Activated CD8-positive, alpha-beta T cell treated with anti-CD3 and anti-CD28 coated beads for 36 hours (primary cell): ENCODE results near the gene DBNL. TPM values are rescaled to one million over a fixed set of nuclear protein-coding genes. Genes with fewer than 3 reads are reported as not detected.

Source experiments
- ATAC-seq: fragments of 200-7000 bp; cut with Tn5 transposase; one replicate; pipeline ENCODE4 v1.10.0; 2021; ENCODE audit warnings: mild to moderate bottlenecking, moderate library complexity
- CTCF ChIA-PET: fragments of 350-600 bp; sonication (Branson Sonifier 250); formaldehyde crosslinking; loops from one replicate; lab custom pipeline; 2021; ENCODE audit warnings: antibody characterized with exemption; lab: Charles Lee
- POLR2A ChIA-PET: fragments of 350-600 bp; sonication (Branson Sonifier 250); formaldehyde crosslinking; loops from one replicate; lab custom pipeline; 2021; ENCODE audit warnings: antibody characterized with exemption; lab: Charles Lee
- DNase-seq: peaks from one replicate; pipeline ENCODE4 v3.0.0-alpha.2; 2020
- H3K27ac Mint-ChIP-seq: one replicate; pipeline ENCODE4 v1.8.0; 2021; ENCODE audit warnings: mild to moderate bottlenecking, mixed read lengths
- H3K27me3 Mint-ChIP-seq: one replicate; pipeline ENCODE4 v1.8.0; 2021; ENCODE audit warnings: mixed read lengths
- H3K36me3 Mint-ChIP-seq: one replicate; pipeline ENCODE4 v1.8.0; 2021; ENCODE audit warnings: low read depth, mixed read lengths
- H3K4me1 Mint-ChIP-seq: one replicate; pipeline ENCODE4 v1.8.0; 2021; ENCODE audit warnings: low read depth, mixed read lengths
- H3K4me3 Mint-ChIP-seq: one replicate; pipeline ENCODE4 v1.8.0; 2021; ENCODE audit warnings: mild to moderate bottlenecking, moderate library complexity, mixed read lengths
- H3K9me3 Mint-ChIP-seq: one replicate; pipeline ENCODE4 v1.8.0; 2021; ENCODE audit warnings: mixed read lengths
- CTCF ChIP-seq: fragments of 200-600 bp; IDR thresholded peaks from one replicate; pipeline ENCODE4 v1.8.0; 2022; ENCODE audit warnings: antibody characterized with exemption, mild to moderate bottlenecking
- intact Hi-C: fragments of 100-400 bp; cut with micrococcal nuclease; formaldehyde crosslinking; loops from one replicate; pipeline ENCODE4 v1.10.0; 2022
- total RNA-seq, 2 experiments: library from RNA; stranded (reverse); gene quantifications; one replicate each; pipeline ENCODE4 v1.2.3, GENCODE V29; 2021

DBNL gene
- total RNA-seq, 2 experiments from 2014 or later: 108 to 110 TPM

- intact Hi-C loops: no loop called here
- H3K4me3 Mint-ChIP-seq: no peak overlapping the region
- no peak for DNase-seq
- H3K4me1 Mint-ChIP-seq: peaks cover 37% of the 10 kb centered on the region
- no peak for TF ChIP-seq CTCF
- ChIA-PET CTCF (interaction anchor here (1.1 to 1.7 kb wide), 3 partner anchors 8 to 12 kb away, joined by 3 to 4 read pairs (median 3); no protein-coding TSS in a partner anchor), POLR2A (interaction anchor here (0.6 to 6.5 kb wide), 7 partner anchors 13 to 58 kb away, joined by 3 to 79 read pairs (median 3); partner anchors contain the start of gene DBNL)
- no peaks in the 10 kb centered on the region for H3K27me3 Mint-ChIP-seq
- H3K27ac Mint-ChIP-seq: no peak overlapping the region
- no peaks in the 10 kb centered on the region for H3K9me3 Mint-ChIP-seq
- ATAC-seq: no peak
- peaks cover 16% of the 10 kb centered on the region for H3K36me3 Mint-ChIP-seq
These were observed 19.6 kb downstream of the DBNL start for GRCh38 chr7:44063894-44064651.

- ChIA-PET CTCF (interaction anchor here (1.2 kb wide), 1 partner anchor 8 kb away, joined by 4 read pairs; no protein-coding TSS in a partner anchor), POLR2A (interaction anchor here (0.5 to 6.5 kb wide), 9 partner anchors 12 to 427 kb away, joined by 3 to 79 read pairs (median 5); partner anchors contain the start of gene DBNL)
These were observed 20.4 kb downstream of the DBNL start for GRCh38 chr7:44064791-44065430.

GRCh38 chr7:44065431-44066110 is 21.1 kb downstream of the DBNL start, which contains the start of gene PGAM2:
Gene PGAM2, minus strand, starts transcription at chr7:44065567. Its CDS starts 38 bp downstream, at chr7:44065529.
- no peaks in the 10 kb centered on the region for H3K27me3 Mint-ChIP-seq
- H3K9me3 Mint-ChIP-seq: no peaks in the 10 kb centered on the region
- DNase-seq (peak; percentile 35), ATAC-seq (peak; percentile 43)
- no peak within 1 kb of the TSS for H3K27ac Mint-ChIP-seq
- peaks cover 4% of the 10 kb centered on the region for H3K36me3 Mint-ChIP-seq
- POLR2A ChIA-PET: interaction anchor here (0.5 to 6.5 kb wide), 10 partner anchors 9 to 426 kb away, joined by 3 to 79 read pairs (median 8); partner anchors contain the start of gene DBNL
- CTCF ChIA-PET: interaction anchor here (0.8 to 1.1 kb wide), 2 partner anchors 12 to 15 kb away, joined by 3 read pairs; no protein-coding TSS in a partner anchor
- H3K4me3 Mint-ChIP-seq: no peak within 1 kb of the TSS
- TF ChIP-seq CTCF: no peak
- intact Hi-C loops: no loop called here
- H3K4me1 Mint-ChIP-seq: peaks cover 29% of the 10 kb centered on the region

More at GRCh38 chr7:44064791-44065430, 20.4 kb downstream of the DBNL start:
- H3K36me3 Mint-ChIP-seq: peaks cover 9% of the 10 kb centered on the region
- ATAC-seq (no peak), DNase-seq (peak; percentile 28)
- no peaks in the 10 kb centered on the region for H3K9me3 Mint-ChIP-seq
- peaks cover 31% of the 10 kb centered on the region for H3K4me1 Mint-ChIP-seq
- no peak for TF ChIP-seq CTCF
- no peak overlapping the region for H3K27ac Mint-ChIP-seq
- no peak overlapping the region for H3K4me3 Mint-ChIP-seq
- H3K27me3 Mint-ChIP-seq: no peaks in the 10 kb centered on the region
- intact Hi-C loops: no loop called here

GRCh38 chr7:44066111-44066460 is 21.6 kb downstream of the DBNL start:
- intact Hi-C loops: no loop called here
- H3K4me3 Mint-ChIP-seq: no peak overlapping the region
- H3K27me3 Mint-ChIP-seq: no peaks in the 10 kb centered on the region
- ATAC-seq: peak; percentile 19
- peaks cover 29% of the 10 kb centered on the region for H3K4me1 Mint-ChIP-seq
- peaks cover 4% of the 10 kb centered on the region for H3K36me3 Mint-ChIP-seq
- no peak for TF ChIP-seq CTCF
- no peaks in the 10 kb centered on the region for H3K9me3 Mint-ChIP-seq
- DNase-seq: no peak
- CTCF ChIA-PET: interaction anchor here (0.8 to 1.1 kb wide), 2 partner anchors 13 to 15 kb away, joined by 3 read pairs; no protein-coding TSS in a partner anchor
- H3K27ac Mint-ChIP-seq: no peak overlapping the region
- POLR2A ChIA-PET: interaction anchor here (1.2 to 6.5 kb wide), 8 partner anchors 9 to 48 kb away, joined by 5 to 79 read pairs (median 12); partner anchors contain the start of gene DBNL
